ENCODE data around the gene ULK4. TPM values are rescaled to one million over a fixed set of nuclear protein-coding genes. Genes with fewer than 3 reads are reported as not detected.
"Not testable (repeated sequence)": the region's sequence is repeated elsewhere in the genome, so short reads cannot be mapped to it uniquely, and the experiment has no call there.

Gene ULK4
- total and polyA plus RNA-seq, 2 of the 4 experiments (the other 2 are of a cell fraction): 2.7 to 5.0 TPM

DNA sequence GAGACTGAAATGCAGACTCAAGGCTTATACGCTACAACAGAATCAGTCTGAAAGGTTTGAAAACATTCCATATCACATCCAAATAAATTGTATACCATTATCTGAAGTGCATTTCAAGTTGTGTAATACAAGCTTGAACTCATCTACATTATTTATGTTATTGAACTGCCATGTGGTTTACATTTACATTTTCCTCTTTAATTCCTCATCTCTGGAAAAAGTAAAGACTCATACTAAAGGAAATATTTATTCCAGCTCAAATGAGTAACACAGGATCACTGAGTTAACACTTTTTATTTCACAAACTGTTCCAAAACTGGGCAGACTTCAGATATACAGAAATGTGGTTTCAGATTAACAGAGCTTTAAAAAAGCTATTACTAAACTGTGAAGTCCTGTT lies 282.5 kb downstream of the ULK4 start:
- CTCF ChIA-PET: no interaction called here
- H3K4me2 ChIP-seq (ENCODE audit: low read depth, low read length): no peak overlapping the region; the same call in 1 of the 2 replicates
- peak; percentile 52 for ATAC-seq (ENCODE audit: low read depth)
- no peaks in the 10 kb centered on the region for H3K27me3 ChIP-seq (ENCODE audit: control insufficient read depth, insufficient read depth, low read length)
- no peak overlapping the region for H2BK15ac ChIP-seq (ENCODE audit: low read depth, low read length)
- intact Hi-C loops (cut with micrococcal nuclease): no loop called here
- H2AFZ ChIP-seq (replicated peaks; ENCODE audit: low read length, poor library complexity): no peak overlapping the region
- BruUV-seq (replicated peaks): no TSS peak
- WGBS, 2 experiments (ENCODE audit: extremely low coverage in 2 of 2, insufficient read length in 1 of 2): no CpG with 5 or more reads among the region's 1 CpG
- peaks cover 14% of the 10 kb centered on the region for H3K4me1 ChIP-seq (ENCODE audit: control insufficient read depth, insufficient read depth, low read length)
- H3K18ac ChIP-seq (ENCODE audit: low read depth, low read length): no peak overlapping the region
- no peak overlapping the region for H3K23ac ChIP-seq (ENCODE audit: low read depth, low read length)
- no peak overlapping the region for H3K56ac ChIP-seq (ENCODE audit: extremely low read depth, insufficient read depth, low read length)
- TF ChIP-seq CEBPB (IDR thresholded peaks at IDR 0.05; ENCODE audit: low read depth, low read length): peak; percentile 60
- no peak for TF ChIP-seq MAFK (IDR thresholded peaks at IDR 0.05; ENCODE audit: low read depth, low read length)
- no peak overlapping the region for H3K14ac ChIP-seq (replicated peaks; ENCODE audit: low read depth, low read length)
- no peak overlapping the region for H2BK20ac ChIP-seq (ENCODE audit: low read depth, low read length)
- H4K20me1 ChIP-seq (ENCODE audit: insufficient read depth, low read length): no peaks in the 10 kb centered on the region
- H3K9ac ChIP-seq (ENCODE audit: low read depth, low read length): no peak overlapping the region
- dilution Hi-C loops (cut with HindIII; ENCODE audit: low sequenced_read_pairs, unreplicated experiment): no loop called here
- peak; percentile 69 for DNase-seq
- in situ Hi-C loops (cut with MboI; ENCODE audit: low sequenced_read_pairs): loop anchor here (25.0 kb wide), 1 partner anchor 467 kb away; no protein-coding TSS in a partner anchor
- no peaks in the 10 kb centered on the region for H3K36me3 ChIP-seq (ENCODE audit: control insufficient read depth, insufficient read depth, low read length)
- H2BK5ac ChIP-seq (ENCODE audit: low read depth, low read length, poor library complexity, severe bottlenecking): no peak overlapping the region
- no peak overlapping the region for H2AK9ac ChIP-seq (replicated peaks; ENCODE audit: low read depth, low read length, poor library complexity)
- no peak overlapping the region for H4K5ac ChIP-seq (ENCODE audit: low read depth, low read length)
- H2AK5ac ChIP-seq (ENCODE audit: low read depth, low read length): no peak overlapping the region
- no peak overlapping the region for H2BK120ac ChIP-seq (ENCODE audit: low read depth, low read length)
- no peak overlapping the region for H4K91ac ChIP-seq (ENCODE audit: insufficient read depth, low read depth, low read length)
- no peak overlapping the region for H4K8ac ChIP-seq (ENCODE audit: low read depth in 2 of 2, low read length in 2 of 2)
- POLR2A ChIA-PET (ENCODE audit: unreplicated experiment): interaction anchor here (0.5 kb wide), 1 partner anchor 423 kb away, joined by 3 read pairs; no protein-coding TSS in a partner anchor
- H3K9me1 ChIP-seq (ENCODE audit: insufficient read depth, low read length): peaks cover 9% of the 10 kb centered on the region; the same call in 1 of the 2 replicates
- H3K79me1 ChIP-seq (ENCODE audit: low read depth in 1 of 2, low read length in 2 of 2): no peaks in the 10 kb centered on the region
- H3K4me3 ChIP-seq (ENCODE audit: insufficient read depth, low read depth, low read length): no peak overlapping the region
- H3K4ac ChIP-seq (ENCODE audit: low read depth, low read length): no peak overlapping the region
- no peaks in the 10 kb centered on the region for H3K9me3 ChIP-seq (ENCODE audit: control insufficient read depth, insufficient read depth, low read length)
- no peak overlapping the region for H3K27ac ChIP-seq (ENCODE audit: insufficient read depth, low read length)

DNA sequence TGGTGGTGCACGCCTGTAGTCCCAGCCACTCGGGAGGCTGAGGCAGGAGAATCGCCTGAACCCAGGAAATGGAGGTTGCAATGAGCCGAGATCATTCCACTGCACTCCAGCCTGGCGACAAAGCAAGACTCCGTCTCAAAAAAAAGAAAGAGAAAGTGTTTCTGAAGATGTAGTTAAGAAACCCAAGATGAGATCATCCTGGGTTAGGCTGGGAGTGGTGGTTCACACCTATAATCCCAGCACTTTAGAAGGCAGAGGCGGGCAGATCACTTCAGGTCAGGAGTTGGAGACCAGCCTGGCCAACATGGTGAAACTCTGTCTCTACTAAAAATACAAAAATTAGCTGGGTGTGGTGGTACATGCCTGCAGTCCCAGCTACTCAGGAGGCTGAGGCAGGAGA lies 286.8 kb downstream of the ULK4 start:
- H3K9ac ChIP-seq (ENCODE audit: low read depth, low read length); H4K20me1 ChIP-seq (ENCODE audit: insufficient read depth, low read length); H3K36me3 ChIP-seq (ENCODE audit: control insufficient read depth, insufficient read depth, low read length); H3K18ac ChIP-seq (ENCODE audit: low read depth, low read length); H3K9me3 ChIP-seq (ENCODE audit: control insufficient read depth, insufficient read depth, low read length); H3K9me1 ChIP-seq (ENCODE audit: insufficient read depth, low read length); H4K5ac ChIP-seq (ENCODE audit: low read depth, low read length); H3K4me2 ChIP-seq (ENCODE audit: low read depth, low read length); dilution Hi-C loops (cut with HindIII; ENCODE audit: low sequenced_read_pairs, unreplicated experiment); H2AK9ac ChIP-seq (replicated peaks; ENCODE audit: low read depth, low read length, poor library complexity); H4K91ac ChIP-seq (ENCODE audit: insufficient read depth, low read depth, low read length); H2BK120ac ChIP-seq (ENCODE audit: low read depth, low read length); H3K4me3 ChIP-seq (ENCODE audit: insufficient read depth, low read depth, low read length); H2BK20ac ChIP-seq (ENCODE audit: low read depth, low read length); H2AFZ ChIP-seq (replicated peaks; ENCODE audit: low read length, poor library complexity); DNase-seq; intact Hi-C loops (cut with micrococcal nuclease); H3K27ac ChIP-seq (ENCODE audit: insufficient read depth, low read length); H2BK5ac ChIP-seq (ENCODE audit: low read depth, low read length, poor library complexity, severe bottlenecking); H2BK15ac ChIP-seq (ENCODE audit: low read depth, low read length); H3K14ac ChIP-seq (replicated peaks; ENCODE audit: low read depth, low read length); H3K4ac ChIP-seq (ENCODE audit: low read depth, low read length); H3K4me1 ChIP-seq (ENCODE audit: control insufficient read depth, insufficient read depth, low read length); H3K79me1 ChIP-seq (ENCODE audit: low read depth in 1 of 2, low read length in 2 of 2); H4K8ac ChIP-seq (ENCODE audit: low read depth in 2 of 2, low read length in 2 of 2); H3K23ac ChIP-seq (ENCODE audit: low read depth, low read length); ATAC-seq (ENCODE audit: low read depth); H2AK5ac ChIP-seq (ENCODE audit: low read depth, low read length); H3K56ac ChIP-seq (ENCODE audit: extremely low read depth, insufficient read depth, low read length); BruUV-seq (replicated peaks); POLR2A ChIA-PET (ENCODE audit: unreplicated experiment); H3K27me3 ChIP-seq (ENCODE audit: control insufficient read depth, insufficient read depth, low read length): not testable (repeated sequence)
- in situ Hi-C loops (cut with MboI; ENCODE audit: low sequenced_read_pairs): loop anchor here (25.0 kb wide), 1 partner anchor 463 kb away; no protein-coding TSS in a partner anchor
- WGBS, 2 experiments (ENCODE audit: extremely low coverage in 2 of 2, insufficient read length in 1 of 2): 100% methylated on average over 4 of the region's 7 CpGs; no CpG with 5 or more reads in 1 of the 2 experiments
- CTCF ChIA-PET: interaction anchor here (0.6 kb wide), 1 partner anchor 1188 kb away, joined by 3 read pairs; no protein-coding TSS in a partner anchor
